KMS-11 (cell line): ENCODE measurements around the gene BATF.

Experiments
- H2AFZ ChIP-seq: fragments of 200-600 bp; sonication (generic); 2 replicates; pipeline ENCODE4 v1.6.1; 2016; ENCODE audit warnings: antibody characterized with exemption, mixed run types, low read depth
- H3K27ac ChIP-seq: fragments of 200-600 bp; sonication (generic); 2 replicates; pipeline ENCODE4 v1.6.1; 2016; ENCODE audit warnings: mild to moderate bottlenecking, mixed run types
- H3K27me3 ChIP-seq: fragments of 200-600 bp; sonication (generic); 2 replicates; pipeline ENCODE4 v1.6.1; 2017; ENCODE audit warnings: mild to moderate bottlenecking, low read depth, mixed run types, moderate library complexity; ENCODE audit not compliant: insufficient read depth
- H3K36me3 ChIP-seq: fragments of 200-600 bp; sonication (generic); 2 replicates; pipeline ENCODE4 v1.6.1; 2017; ENCODE audit warnings: mild to moderate bottlenecking, mixed run types; ENCODE audit not compliant: insufficient read depth
- H3K4me1 ChIP-seq: fragments of 200-600 bp; sonication (generic); 2 replicates; pipeline ENCODE4 v1.6.1; 2016; ENCODE audit warnings: mild to moderate bottlenecking, low read depth, mixed run types; ENCODE audit not compliant: poor library complexity, severe bottlenecking
- H3K4me2 ChIP-seq: fragments of 200-600 bp; sonication (generic); 2 replicates; pipeline ENCODE4 v1.7.0; 2016; ENCODE audit warnings: mild to moderate bottlenecking, mixed run types
- H3K4me3 ChIP-seq: fragments of 200-600 bp; sonication (generic); IDR thresholded peaks from 2 replicates; pipeline ENCODE4 v1.6.1; 2017; ENCODE audit warnings: low read depth, low read length, mixed read lengths; ENCODE audit not compliant: insufficient read depth
- H3K79me2 ChIP-seq: fragments of 200-600 bp; sonication (generic); 2 replicates; pipeline ENCODE4 v1.6.1; 2016; ENCODE audit warnings: low read depth, mixed run types; ENCODE audit not compliant: insufficient read depth
- H3K9ac ChIP-seq: fragments of 200-600 bp; sonication (generic); 2 replicates; pipeline ENCODE4 v1.6.1; 2016; ENCODE audit warnings: mild to moderate bottlenecking, mixed run types
- H4K20me1 ChIP-seq: fragments of 200-600 bp; sonication (generic); 2 replicates; pipeline ENCODE4 v1.6.1; 2016; ENCODE audit warnings: mild to moderate bottlenecking, mixed run types; ENCODE audit not compliant: insufficient read depth
- CTCF ChIP-seq: fragments of 200-600 bp; sonication (generic); conservative IDR thresholded peaks from 2 replicates; pipeline ENCODE4 v1.6.1; 2017; ENCODE audit warnings: low read depth, mild to moderate bottlenecking, antibody characterized with exemption, low read length, moderate library complexity, mixed read lengths

BATF gene

GRCh38 chr14:75559045-75559444 lies 36.8 kb downstream of the BATF start:
- no peak overlapping the region for H3K27ac ChIP-seq
- H3K27me3 ChIP-seq, result no peaks in the 10 kb centered on the region
- no peak overlapping the region for H2AFZ ChIP-seq
- H3K4me3 ChIP-seq, result no peak overlapping the region
- H3K4me2 ChIP-seq, result no peak overlapping the region
- TF ChIP-seq CTCF, result no peak
- no peak overlapping the region for H3K9ac ChIP-seq
- H4K20me1 ChIP-seq, result no peaks in the 10 kb centered on the region
- H3K36me3 ChIP-seq, result no peaks in the 10 kb centered on the region
- H3K79me2 ChIP-seq, result no peaks in the 10 kb centered on the region
- peaks cover 25% of the 10 kb centered on the region for H3K4me1 ChIP-seq

DNA sequence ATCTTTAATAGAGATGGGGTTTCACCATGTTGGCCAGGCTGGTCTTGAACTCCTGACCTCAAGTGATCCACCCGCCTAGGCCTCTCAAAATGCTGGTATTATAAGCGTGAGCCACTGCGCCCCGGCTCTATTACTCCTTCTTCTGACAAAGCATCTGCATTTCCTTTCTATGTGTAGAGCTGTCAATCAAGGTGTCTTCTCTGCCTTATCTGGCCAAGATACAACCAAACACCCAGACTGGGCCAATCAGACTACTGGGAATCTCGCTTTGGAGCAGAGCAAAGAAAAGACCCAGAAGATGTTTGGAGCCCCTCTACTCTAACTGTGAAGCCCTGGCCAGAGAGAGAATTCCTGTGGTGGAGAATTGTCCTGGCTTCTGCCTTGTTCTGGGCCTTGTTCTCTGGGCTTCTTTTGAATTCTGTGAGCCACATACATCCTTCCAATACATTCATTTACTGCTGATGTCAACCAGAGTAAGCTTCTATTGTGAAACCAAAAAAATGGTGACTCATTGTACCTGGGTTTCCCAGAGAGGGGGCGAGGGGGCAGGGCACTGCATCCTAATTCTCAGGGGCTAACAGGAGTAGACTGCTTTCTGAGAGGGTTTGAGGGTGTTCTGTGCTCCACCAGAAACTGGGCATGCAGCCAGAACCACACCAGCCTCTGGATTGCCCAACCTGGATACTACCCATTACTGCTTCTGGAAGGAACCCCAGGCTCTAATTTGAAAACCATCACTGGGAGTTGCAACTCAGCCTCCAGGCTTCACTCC lies 37.4 kb downstream of the BATF start:
- peak overlapping the region; percentile 17; the same call in 1 of the 2 replicates for H3K4me2 ChIP-seq
- H3K79me2 ChIP-seq, result no peaks in the 10 kb centered on the region
- H3K27ac ChIP-seq, result peak overlapping the region; percentile 20; the same call in 1 of the 2 replicates
- H3K4me3 ChIP-seq, result no peak overlapping the region
- H4K20me1 ChIP-seq, result no peaks in the 10 kb centered on the region
- peaks cover 25% of the 10 kb centered on the region for H3K4me1 ChIP-seq
- H3K36me3 ChIP-seq, result no peaks in the 10 kb centered on the region
- no peak overlapping the region for H2AFZ ChIP-seq
- H3K27me3 ChIP-seq, result no peaks in the 10 kb centered on the region
- TF ChIP-seq CTCF, result no peak
- no peak overlapping the region for H3K9ac ChIP-seq

DNA sequence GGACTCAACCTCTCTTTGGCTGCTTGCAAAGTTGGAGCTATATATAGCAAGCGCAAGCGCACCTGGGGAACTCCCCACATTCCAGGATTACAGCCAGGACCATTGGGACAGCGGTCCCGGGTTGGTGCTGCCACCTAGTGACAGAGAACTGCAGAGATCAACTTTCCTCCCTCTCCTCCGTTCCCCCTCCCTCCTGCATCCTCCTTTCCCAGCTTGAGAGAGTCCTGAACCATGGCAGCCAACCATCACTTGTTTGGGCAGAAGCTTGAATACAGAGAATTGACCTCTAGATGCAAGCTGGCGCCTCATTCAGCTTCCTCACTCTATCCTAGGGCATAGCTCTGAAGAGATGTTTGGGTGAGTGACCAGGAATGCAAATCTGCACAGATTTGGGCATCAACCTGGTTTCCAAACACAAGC lies 38.8 kb downstream of the BATF start:
- Histone ChIP-seq H4K20me1 (no peaks in the 10 kb centered on the region), H3K27ac (no peak overlapping the region)
- TF ChIP-seq CTCF, result peak; percentile 72

DNA sequence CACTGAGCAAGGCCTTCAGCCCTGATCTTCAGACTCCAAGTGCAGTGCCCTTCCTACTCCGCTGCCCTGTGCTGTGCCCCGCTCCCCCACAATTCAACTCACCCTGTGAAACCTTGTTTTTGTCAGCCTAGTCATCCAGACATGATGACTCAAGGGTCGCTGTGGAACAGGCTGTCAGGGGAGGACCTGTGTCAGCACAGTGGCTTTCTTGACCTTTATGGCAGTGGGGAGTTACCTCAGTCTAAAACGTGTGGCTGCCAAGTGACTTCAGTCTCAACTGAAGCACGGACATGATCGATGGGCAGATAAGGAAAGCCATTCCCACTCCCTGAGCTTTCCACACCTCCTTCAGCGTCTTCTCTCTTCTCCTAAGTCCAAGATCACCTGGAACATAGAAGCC lies 39.8 kb downstream of the BATF start:
- no peak overlapping the region for H3K27ac ChIP-seq
- H3K36me3 ChIP-seq, result no peaks in the 10 kb centered on the region
- no peaks in the 10 kb centered on the region for H3K79me2 ChIP-seq
- no peak overlapping the region for H3K4me3 ChIP-seq
- TF ChIP-seq CTCF, result no peak
- H3K4me2 ChIP-seq, result no peak overlapping the region
- no peaks in the 10 kb centered on the region for H3K27me3 ChIP-seq
- H4K20me1 ChIP-seq, result no peaks in the 10 kb centered on the region
- no peak overlapping the region for H2AFZ ChIP-seq
- H3K4me1 ChIP-seq, result peaks cover 25% of the 10 kb centered on the region
- no peak overlapping the region for H3K9ac ChIP-seq

More for the DNA sequence above, 38.8 kb downstream of the BATF start:
- H3K36me3 ChIP-seq, result no peaks in the 10 kb centered on the region
- H3K9ac ChIP-seq, result no peak overlapping the region
- H3K4me1 ChIP-seq, result peaks cover 25% of the 10 kb centered on the region
- H3K27me3 ChIP-seq, result no peaks in the 10 kb centered on the region
- H3K4me2 ChIP-seq, result peak overlapping the region; percentile 52
- H3K79me2 ChIP-seq, result no peaks in the 10 kb centered on the region
- H3K4me3 ChIP-seq, result no peak overlapping the region
- H2AFZ ChIP-seq, result no peak overlapping the region
